ENCODE results near the gene PCYT1A.

- no peak for TF ChIP-seq CTCF (IDR thresholded peaks at IDR 0.05; ENCODE audit: insufficient read depth, low read length, poor library complexity, severe bottlenecking)
- no peak for TF ChIP-seq EZH2phosphoT487 (conservative IDR thresholded peaks at IDR 0.05; ENCODE audit: low read length)
Observed at GRCh38 chr3:196326936-196327335, 39.4 kb upstream of the PCYT1A start.
